Upper lobe of right lung (tissue), 1 donor: ENCODE measurements around the gene NBL1. TPM values are rescaled to one million over a fixed set of nuclear protein-coding genes. Genes with fewer than 3 reads are reported as not detected.

ENCODE experiments used
- ATAC-seq: fragments of 200-7000 bp; cut with Tn5 transposase; one replicate; pipeline ENCODE4 v1.9.1; 2020; ENCODE audit warnings: mild to moderate bottlenecking, moderate library complexity
- DNase-seq: peaks from one replicate; pipeline ENCODE4 v3.0.0-alpha.2; 2020
- H3K27ac ChIP-seq: fragments of 200-600 bp; one replicate; pipeline ENCODE4 v1.8.0; 2022
- H3K27me3 ChIP-seq: fragments of 200-600 bp; one replicate; pipeline ENCODE4 v1.8.0; 2022; ENCODE audit warnings: mild to moderate bottlenecking
- H3K36me3 ChIP-seq: fragments of 200-600 bp; one replicate; pipeline ENCODE4 v1.8.0; 2022
- H3K4me1 ChIP-seq: fragments of 200-600 bp; one replicate; pipeline ENCODE4 v1.8.0; 2022
- H3K4me3 ChIP-seq: fragments of 200-600 bp; one replicate; pipeline ENCODE4 v1.8.0; 2022; ENCODE audit warnings: mild to moderate bottlenecking
- H3K9me3 ChIP-seq: fragments of 200-600 bp; one replicate; pipeline ENCODE4 v1.8.0; 2022
- intact Hi-C: fragments of 100-400 bp; cut with DNase I; formaldehyde crosslinking; loops from one replicate; pipeline ENCODE4 v1.11.0; 2022
- total RNA-seq: library from RNA; stranded (reverse); fragmentation: NEBNext Ultra II Directional; extraction: Animal tissue kit (Norgen Biotek cat#: 25700); gene quantifications from one replicate; pipeline ENCODE4 v1.2.1, GENCODE V29; 2021
- TF ChIP-seq, protein P1 (sequence below): fragments of 200-600 bp; IDR thresholded peaks from one replicate; pipeline ENCODE4 v1.8.0; 2022; ENCODE audit warnings: antibody characterized with exemption
- donor health status: DM: no; HTN: yes; CAD: no; lungs with severe emphysema.

NBL1 gene
- total RNA-seq, 1 donor from 2014 or later = 218 TPM

DNA sequence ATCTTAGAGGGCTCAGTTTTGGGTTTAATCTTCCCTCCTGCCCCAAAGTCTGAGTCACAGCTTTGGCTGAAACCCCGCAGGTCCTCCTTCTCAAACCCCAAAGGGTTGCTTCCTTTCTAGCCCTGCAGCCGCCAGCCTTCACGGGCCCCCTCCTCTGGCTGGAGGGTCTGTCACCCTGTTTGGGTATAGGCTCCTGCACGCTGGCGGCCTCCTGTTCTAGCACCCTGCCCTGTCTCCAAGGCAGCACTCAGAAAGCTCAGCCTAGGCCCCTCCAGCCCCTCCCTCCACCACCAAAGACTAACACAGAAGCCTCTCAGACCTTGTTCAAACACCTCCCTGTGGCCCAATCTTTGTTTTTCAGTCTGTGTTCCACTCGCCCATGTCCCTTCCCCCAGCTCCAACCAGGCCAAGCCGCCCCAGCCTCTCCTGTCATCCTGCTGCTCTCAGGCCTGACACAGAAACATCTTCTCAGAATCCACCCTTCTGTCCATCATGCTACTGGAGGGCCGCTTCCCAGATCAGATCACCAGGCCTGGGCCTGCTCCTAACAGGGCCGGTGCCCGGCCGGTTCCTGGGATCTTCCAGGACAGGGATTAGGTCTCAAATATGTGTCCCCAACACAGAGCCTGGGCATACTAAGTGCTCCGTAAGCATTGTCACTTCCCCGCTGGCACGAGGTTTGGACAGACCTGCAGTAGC lies 56.1 kb downstream of the NBL1 start:
- intact Hi-C loops = no loop called here
- ATAC-seq (no peak), DNase-seq (no peak)
- H3K27ac ChIP-seq = no peak overlapping the region
- H3K4me3 ChIP-seq = no peak overlapping the region
- TF ChIP-seq, protein P1, sequence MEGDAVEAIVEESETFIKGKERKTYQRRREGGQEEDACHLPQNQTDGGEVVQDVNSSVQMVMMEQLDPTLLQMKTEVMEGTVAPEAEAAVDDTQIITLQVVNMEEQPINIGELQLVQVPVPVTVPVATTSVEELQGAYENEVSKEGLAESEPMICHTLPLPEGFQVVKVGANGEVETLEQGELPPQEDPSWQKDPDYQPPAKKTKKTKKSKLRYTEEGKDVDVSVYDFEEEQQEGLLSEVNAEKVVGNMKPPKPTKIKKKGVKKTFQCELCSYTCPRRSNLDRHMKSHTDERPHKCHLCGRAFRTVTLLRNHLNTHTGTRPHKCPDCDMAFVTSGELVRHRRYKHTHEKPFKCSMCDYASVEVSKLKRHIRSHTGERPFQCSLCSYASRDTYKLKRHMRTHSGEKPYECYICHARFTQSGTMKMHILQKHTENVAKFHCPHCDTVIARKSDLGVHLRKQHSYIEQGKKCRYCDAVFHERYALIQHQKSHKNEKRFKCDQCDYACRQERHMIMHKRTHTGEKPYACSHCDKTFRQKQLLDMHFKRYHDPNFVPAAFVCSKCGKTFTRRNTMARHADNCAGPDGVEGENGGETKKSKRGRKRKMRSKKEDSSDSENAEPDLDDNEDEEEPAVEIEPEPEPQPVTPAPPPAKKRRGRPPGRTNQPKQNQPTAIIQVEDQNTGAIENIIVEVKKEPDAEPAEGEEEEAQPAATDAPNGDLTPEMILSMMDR = no peak
- H3K27me3 ChIP-seq = no peaks in the 10 kb centered on the region
- no peaks in the 10 kb centered on the region for H3K9me3 ChIP-seq
- H3K4me1 ChIP-seq = no peaks in the 10 kb centered on the region
- H3K36me3 ChIP-seq = peaks cover 8% of the 10 kb centered on the region

DNA sequence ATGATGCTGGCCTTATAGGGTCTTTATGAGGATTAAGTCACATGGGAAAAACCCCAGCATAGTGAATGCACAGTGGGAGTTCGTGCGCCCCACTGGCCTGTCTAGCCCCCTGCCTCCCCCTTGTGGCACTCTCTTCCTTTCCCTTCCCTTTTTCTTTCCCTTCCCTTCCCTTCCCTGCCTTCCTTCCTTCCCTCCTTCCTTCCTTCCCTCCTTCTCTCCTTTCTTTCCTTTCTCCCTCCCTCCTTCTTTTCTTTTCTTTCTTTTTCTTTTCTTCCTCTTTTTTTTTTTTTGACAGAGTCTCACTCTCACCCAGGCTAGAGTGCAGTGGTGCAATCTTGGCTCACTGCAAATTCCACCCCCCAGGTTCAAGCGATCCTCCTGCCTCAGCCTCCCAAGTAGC lies 59.2 kb downstream of the NBL1 start:
- TF ChIP-seq, protein P1 = no peak
- no peaks in the 10 kb centered on the region for H3K9me3 ChIP-seq
- peaks cover 4% of the 10 kb centered on the region for H3K36me3 ChIP-seq
- DNase-seq = no peak
- H3K27me3 ChIP-seq = no peaks in the 10 kb centered on the region
- ATAC-seq = no peak
- no peaks in the 10 kb centered on the region for H3K4me1 ChIP-seq
- H3K27ac ChIP-seq = no peak overlapping the region
- intact Hi-C loops = no loop called here
- H3K4me3 ChIP-seq = no peak overlapping the region

DNA sequence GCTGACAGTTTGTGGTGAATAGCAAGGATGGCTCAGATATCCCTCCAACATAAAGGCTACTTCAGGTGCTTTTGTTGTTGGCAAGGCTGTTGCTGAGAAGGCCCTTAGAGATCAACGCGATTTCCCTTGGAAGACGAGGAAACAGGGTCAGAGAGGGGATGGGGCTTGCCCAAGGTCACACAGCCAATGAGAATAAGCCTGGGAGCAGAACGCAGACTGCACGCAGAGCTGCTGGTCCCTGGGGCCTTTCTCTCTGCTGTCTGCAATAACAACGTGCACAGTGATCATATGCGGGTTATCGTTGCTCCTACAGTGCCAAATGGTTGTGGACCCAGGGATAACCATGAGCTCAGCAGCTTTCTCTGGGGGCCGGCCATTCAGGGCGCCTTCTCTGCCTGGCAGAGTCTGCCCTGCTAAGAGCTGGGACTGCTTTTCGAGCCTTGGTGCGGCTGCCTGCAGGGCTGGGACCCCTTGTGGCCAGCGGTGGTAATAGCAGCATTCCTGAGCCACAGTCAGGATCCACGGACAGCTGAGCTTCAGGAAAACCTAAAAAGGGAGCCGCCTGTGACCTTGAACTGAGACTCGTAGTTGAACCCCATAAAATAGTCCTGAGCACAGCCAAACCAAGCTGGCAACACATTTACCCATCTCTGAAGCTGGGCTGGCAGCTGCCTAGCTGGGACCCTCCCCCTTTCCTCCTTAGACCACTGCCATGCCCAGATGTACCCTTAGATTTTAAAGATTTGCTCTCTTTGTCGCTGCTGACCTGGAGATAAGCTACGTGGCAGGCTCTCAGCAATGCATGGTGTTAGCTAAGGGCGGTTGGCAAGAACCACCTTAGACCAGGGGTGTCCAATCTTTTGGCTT lies 60.4 kb downstream of the NBL1 start:
- intact Hi-C loops = no loop called here
- ATAC-seq (peak; percentile 94), DNase-seq (peak; percentile 79)
- TF ChIP-seq, protein P1 = peak; percentile 92
- Histone ChIP-seq H3K4me1 (no peaks in the 10 kb centered on the region), H3K27me3 (no peaks in the 10 kb centered on the region), H3K27ac (no peak overlapping the region), H3K36me3 (no peaks in the 10 kb centered on the region), H3K9me3 (no peaks in the 10 kb centered on the region), H3K4me3 (no peak overlapping the region)

DNA sequence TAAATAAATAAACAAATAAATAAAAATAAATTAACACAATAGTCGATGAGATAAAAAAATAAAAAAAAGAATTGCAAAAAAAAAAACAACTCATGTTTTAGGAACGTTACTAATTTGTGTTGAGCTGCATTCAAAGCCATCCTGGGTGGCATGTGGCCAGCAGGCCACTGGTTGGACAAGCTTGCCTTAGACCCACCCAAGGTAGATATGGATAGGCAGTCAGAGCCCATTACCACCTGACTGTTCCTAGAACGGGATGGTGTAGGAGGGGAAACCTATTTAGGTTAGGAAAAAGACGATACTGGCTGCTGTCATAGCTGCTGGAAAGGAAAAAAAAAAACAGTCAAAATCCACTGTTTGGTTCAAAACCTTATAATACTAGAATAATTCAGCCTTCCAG lies 61.4 kb downstream of the NBL1 start:
- H3K36me3 ChIP-seq = no peaks in the 10 kb centered on the region
- TF ChIP-seq, protein P1 = no peak
- H3K9me3 ChIP-seq = no peaks in the 10 kb centered on the region
- H3K4me3 ChIP-seq = no peak overlapping the region
- intact Hi-C loops = no loop called here
- H3K4me1 ChIP-seq = no peaks in the 10 kb centered on the region
- H3K27ac ChIP-seq = no peak overlapping the region
- ATAC-seq (no peak), DNase-seq (no peak)
- H3K27me3 ChIP-seq = no peaks in the 10 kb centered on the region

DNA sequence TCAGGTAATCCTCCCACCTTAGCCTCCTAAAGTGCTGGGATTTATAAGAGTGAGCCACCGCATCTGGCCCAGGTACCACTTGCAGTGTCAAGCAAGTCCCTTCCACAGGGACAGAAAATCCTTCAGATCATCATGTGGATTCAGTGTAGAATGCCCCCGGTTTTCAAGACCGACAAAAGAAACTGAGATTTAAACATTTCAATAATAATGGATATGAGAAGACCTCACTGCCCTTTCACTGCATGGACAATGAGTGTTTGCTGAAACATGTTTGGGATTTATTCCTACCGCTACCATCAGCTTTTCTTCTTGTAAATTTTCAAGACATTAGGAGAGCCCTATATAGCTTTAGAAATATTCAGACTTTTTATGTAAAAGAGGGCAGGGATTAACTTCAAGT lies 62.0 kb downstream of the NBL1 start:
- TF ChIP-seq, protein P1 = no peak
- Histone ChIP-seq H3K4me1 (no peaks in the 10 kb centered on the region), H3K36me3 (no peaks in the 10 kb centered on the region), H3K27me3 (no peaks in the 10 kb centered on the region), H3K27ac (no peak overlapping the region), H3K4me3 (no peak overlapping the region), H3K9me3 (no peaks in the 10 kb centered on the region)
- intact Hi-C loops = no loop called here
- DNase-seq = no peak
- ATAC-seq = no peak

Other genes starting within 250 kb of the NBL1 start
- gene CAPZB, start 158.8 kb upstream of the NBL1 start, total RNA-seq = 237 TPM
- not detected for gene HTR6, start 20.6 kb downstream of the NBL1 start, total RNA-seq
- 24.3 TPM for gene TMCO4, start 155.6 kb downstream of the NBL1 start, total RNA-seq
- not detected for gene RNF186, start 171.0 kb downstream of the NBL1 start, total RNA-seq
- 8.8 TPM for gene OTUD3, start 238.1 kb downstream of the NBL1 start, total RNA-seq